GM23338 (cell line): ENCODE measurements around the gene GABRR2.
"Not testable (repeated sequence)": the region's sequence is repeated elsewhere in the genome, so short reads cannot be mapped to it uniquely, and the experiment has no call there.

ENCODE experiments used
- CREB1 ChIP-seq: fragments of 250-450 bp; sonication (Bioruptor Pico); IDR thresholded peaks from 2 replicates; pipeline ENCODE4 v1.5.0; 2020; ENCODE audit warnings: low read depth, mild to moderate bottlenecking, moderate library complexity
- CTCF ChIP-seq, 2 experiments: fragments of 200-600 bp in 1 of 2; sonication (generic) in 1 of 2; conservative IDR thresholded peaks; 2 replicates each; pipeline versions ENCODE4 v1.5.1 to v1.6.1; 2016 to 2017; ENCODE audit warnings: antibody characterized with exemption in 2 of 2, low read depth in 2 of 2, mild to moderate bottlenecking in 2 of 2, moderate library complexity in 1 of 2
- EZH2 ChIP-seq: fragments of 200-600 bp; sonication (generic); IDR thresholded peaks from one replicate; pipeline ENCODE4 v1.8.0; 2017; ENCODE audit warnings: antibody characterized with exemption, mild to moderate bottlenecking, low read depth; ENCODE audit not compliant: unreplicated experiment
- EZH2phosphoT487 ChIP-seq: fragments of 200-600 bp; sonication (generic); IDR thresholded peaks from one replicate; pipeline ENCODE4 v1.8.1; 2018; ENCODE audit warnings: antibody characterized with exemption; ENCODE audit not compliant: unreplicated experiment
- REST ChIP-seq: IDR thresholded peaks from one replicate; pipeline ENCODE4 v1.6.1; 2018; ENCODE audit warnings: antibody characterized with exemption; ENCODE audit not compliant: unreplicated experiment
- STAT1 ChIP-seq: IDR thresholded peaks from one replicate; pipeline ENCODE4 v1.6.1; 2016; ENCODE audit warnings: antibody characterized with exemption; ENCODE audit not compliant: unreplicated experiment

- TF ChIP-seq CTCF (conservative IDR thresholded peaks at IDR 0.05; ENCODE audit: low read depth in 2 of 2); EZH2; STAT1; REST; EZH2phosphoT487; CREB1 (CRISPR knock-in tag): not testable (repeated sequence)
These were observed 81.5 kb downstream of the GABRR2 start for GRCh38 chr6:89233605-89234004.
